ENCODE data around the gene MED16.

DNA sequence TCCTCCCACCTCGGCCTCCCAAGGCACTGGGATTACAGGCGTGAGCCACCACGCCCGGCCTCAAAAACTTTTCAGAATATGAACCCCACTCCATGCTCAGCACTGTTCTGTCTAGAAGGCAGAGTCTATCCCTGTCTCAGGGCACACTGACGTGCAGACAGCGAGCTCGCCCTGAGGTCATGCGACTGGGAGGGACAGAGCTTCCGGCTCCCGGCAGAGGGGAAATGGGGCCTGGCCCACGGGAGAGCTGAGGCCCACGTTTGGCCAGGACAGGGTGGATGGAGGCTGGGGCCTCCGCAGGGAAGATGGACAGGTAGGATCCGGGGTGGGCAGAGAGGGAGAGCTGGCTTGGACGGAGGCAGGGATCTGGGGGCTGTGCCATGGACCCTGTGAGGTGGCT is 68.1 kb downstream of the MED16 start:
- TF ChIP-seq POLR2A (IDR thresholded peaks at IDR 0.05), result no peak
- TF ChIP-seq, protein P1, sequence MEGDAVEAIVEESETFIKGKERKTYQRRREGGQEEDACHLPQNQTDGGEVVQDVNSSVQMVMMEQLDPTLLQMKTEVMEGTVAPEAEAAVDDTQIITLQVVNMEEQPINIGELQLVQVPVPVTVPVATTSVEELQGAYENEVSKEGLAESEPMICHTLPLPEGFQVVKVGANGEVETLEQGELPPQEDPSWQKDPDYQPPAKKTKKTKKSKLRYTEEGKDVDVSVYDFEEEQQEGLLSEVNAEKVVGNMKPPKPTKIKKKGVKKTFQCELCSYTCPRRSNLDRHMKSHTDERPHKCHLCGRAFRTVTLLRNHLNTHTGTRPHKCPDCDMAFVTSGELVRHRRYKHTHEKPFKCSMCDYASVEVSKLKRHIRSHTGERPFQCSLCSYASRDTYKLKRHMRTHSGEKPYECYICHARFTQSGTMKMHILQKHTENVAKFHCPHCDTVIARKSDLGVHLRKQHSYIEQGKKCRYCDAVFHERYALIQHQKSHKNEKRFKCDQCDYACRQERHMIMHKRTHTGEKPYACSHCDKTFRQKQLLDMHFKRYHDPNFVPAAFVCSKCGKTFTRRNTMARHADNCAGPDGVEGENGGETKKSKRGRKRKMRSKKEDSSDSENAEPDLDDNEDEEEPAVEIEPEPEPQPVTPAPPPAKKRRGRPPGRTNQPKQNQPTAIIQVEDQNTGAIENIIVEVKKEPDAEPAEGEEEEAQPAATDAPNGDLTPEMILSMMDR (IDR thresholded peaks at IDR 0.05), result no peak

Measured in adrenal gland (tissue), 5 donors.